Left hindlimb (tissue), 1 donor: ENCODE data around the gene NAP1L4.

Experiments
- DNase-seq: peaks from one replicate; pipeline ENCODE4 v3.0.0-alpha.2; 2018

Gene NAP1L4

GRCh38 chr11:2934021-2934550 lies 58.0 kb downstream of the NAP1L4 start:
- no peak for DNase-seq

- peak; percentile 66 for DNase-seq
These were observed 58.6 kb downstream of the NAP1L4 start for GRCh38 chr11:2933375-2934020.

- peak; percentile 43 for DNase-seq
These were observed 59.3 kb downstream of the NAP1L4 start for GRCh38 chr11:2932850-2933251.

- peak; percentile 31 for DNase-seq
These were observed 60.1 kb downstream of the NAP1L4 start for GRCh38 chr11:2931771-2932738.

- no peak for DNase-seq
These were observed 60.7 kb downstream of the NAP1L4 start for GRCh38 chr11:2931420-2931746.

- no peak for DNase-seq
These were observed 61.3 kb downstream of the NAP1L4 start for GRCh38 chr11:2930704-2931419.

GRCh38 chr11:2929950-2930703 lies 62.0 kb downstream of the NAP1L4 start:
- DNase-seq, result no peak

- no peak for DNase-seq
These were observed 62.6 kb downstream of the NAP1L4 start for GRCh38 chr11:2929531-2929949.

- DNase-seq, result no peak
These were observed 63.3 kb downstream of the NAP1L4 start, which contains the start of gene PHLDA2 for GRCh38 chr11:2928605-2929530. TSS of gene PHLDA2 (minus strand) at chr11:2929420. CDS start at chr11:2929364, 56 bp downstream.

- DNase-seq, result no peak
These were observed 64.1 kb downstream of the NAP1L4 start for GRCh38 chr11:2927851-2928604.

GRCh38 chr11:2927121-2927800 lies 64.9 kb downstream of the NAP1L4 start:
- DNase-seq, result no peak

- DNase-seq, result no peak
These were observed 65.5 kb downstream of the NAP1L4 start for GRCh38 chr11:2926611-2927051.

GRCh38 chr11:2924821-2925675 lies 67.1 kb downstream of the NAP1L4 start:
- no peak for DNase-seq

- no peak for DNase-seq
These were observed 67.7 kb downstream of the NAP1L4 start for GRCh38 chr11:2924381-2924780.

- DNase-seq, result no peak
These were observed 68.4 kb downstream of the NAP1L4 start for GRCh38 chr11:2923446-2924375.

- no peak for DNase-seq
These were observed 69.5 kb downstream of the NAP1L4 start for GRCh38 chr11:2922655-2923054.

GRCh38 chr11:2921742-2922493 lies 70.2 kb downstream of the NAP1L4 start:
- DNase-seq, result no peak
